B cell (primary cell): ENCODE measurements around the gene NXPE3. TPM values are rescaled to one million over a fixed set of nuclear protein-coding genes. Genes with fewer than 3 reads are reported as not detected.

Experiments used
- ATAC-seq: fragments of 200-7000 bp; cut with Tn5 transposase; one replicate; pipeline ENCODE4 v1.10.0; 2021; ENCODE audit warnings: low read depth, mild to moderate bottlenecking, moderate number of reproducible peaks, moderate library complexity
- CTCF ChIA-PET: fragments of 350-600 bp; sonication (Branson Sonifier 250); formaldehyde crosslinking; loops from one replicate; lab custom pipeline; 2021; ENCODE audit warnings: antibody characterized with exemption, inconsistent platforms; lab: Charles Lee
- POLR2A ChIA-PET: fragments of 350-600 bp; sonication (Branson Sonifier 250); formaldehyde crosslinking; loops from one replicate; lab custom pipeline; 2021; ENCODE audit warnings: antibody characterized with exemption; lab: Charles Lee
- DNase-seq: peaks from one replicate; pipeline ENCODE4 v3.0.0; 2013
- H2AFZ ChIP-seq: 2 replicates; pipeline ENCODE4 v1.6.1; 2012; ENCODE audit warnings: mild to moderate bottlenecking, low read depth, low read length; ENCODE audit not compliant: insufficient read depth, poor library complexity, severe bottlenecking
- H3K27ac ChIP-seq, 2 donors: 1 replicate in 1 of 2; 2 replicates in 1 of 2; pipeline ENCODE4 v1.5.1; 2012 to 2013; ENCODE audit warnings: low read length in 2 of 2, mild to moderate bottlenecking in 2 of 2, moderate library complexity in 1 of 2
- H3K27me3 ChIP-seq, 4 experiments: fragments of 200-600 bp in 1 of 4; sonication (generic) in 1 of 4; replicated peaks in 1 of 4; 1 replicate in 2 of 4; 2 replicates in 2 of 4; pipeline versions ENCODE4 v1.6.1 to v1.7.0; 2013 to 2016; ENCODE audit warnings: low read length in 3 of 4, mild to moderate bottlenecking in 2 of 4, mixed read lengths in 1 of 4, moderate library complexity in 1 of 4; ENCODE audit not compliant: insufficient read depth in 4 of 4, control insufficient read depth in 3 of 4; ENCODE audit errors: control extremely low read depth in 1 of 4
- H3K36me3 ChIP-seq, 2 experiments: replicated peaks in 1 of 2; 1 replicate in 1 of 2; 2 replicates in 1 of 2; pipeline versions ENCODE4 v1.6.1 to v1.7.1; 2013; ENCODE audit warnings: low read length in 1 of 2; ENCODE audit not compliant: insufficient read depth in 2 of 2, control insufficient read depth in 1 of 2; ENCODE audit errors: control extremely low read depth in 1 of 2, extremely low read depth in 1 of 2
- H3K4me1 ChIP-seq, 2 donors: fragments of 200-600 bp in 1 of 2; sonication (generic) in 1 of 2; 1 replicate in 1 of 2; 2 replicates in 1 of 2; pipeline versions ENCODE4 v1.5.1 to v1.6.1; 2013 to 2017; ENCODE audit warnings: low read length in 2 of 2; ENCODE audit not compliant: control insufficient read depth in 2 of 2, insufficient read depth in 2 of 2
- H3K4me2 ChIP-seq: replicated peaks from 2 replicates; pipeline ENCODE3; 2012; ENCODE audit warnings: mild to moderate bottlenecking, low read depth, low read length; ENCODE audit not compliant: poor library complexity, severe bottlenecking
- H3K4me3 ChIP-seq, 5 experiments: fragments of 200-600 bp in 1 of 5; sonication (generic) in 1 of 5; 1 replicate in 3 of 5; 2 replicates in 2 of 5; pipeline versions ENCODE4 v1.5.1 to v1.7.0; 2011 to 2016; ENCODE audit warnings: low read length in 4 of 5, mild to moderate bottlenecking in 4 of 5, low read depth in 2 of 5, control low read depth in 1 of 5, moderate library complexity in 1 of 5; ENCODE audit not compliant: insufficient read depth in 1 of 5; ENCODE audit errors: control extremely low read depth in 1 of 5, extremely low read depth in 1 of 5
- H3K79me2 ChIP-seq: fragments of 200-600 bp; sonication (generic); one replicate; pipeline ENCODE4 v1.6.0; 2016; ENCODE audit warnings: low read length; ENCODE audit not compliant: control insufficient read depth, insufficient read depth
- H3K9ac ChIP-seq: fragments of 200-600 bp; sonication (generic); 2 replicates; pipeline ENCODE4 v1.6.1; 2017; ENCODE audit warnings: mild to moderate bottlenecking, low read length, moderate library complexity
- H3K9me3 ChIP-seq, 3 donors: one replicate each; pipeline versions ENCODE4 v1.6.1 to v1.7.1; 2013; ENCODE audit warnings: low read length in 2 of 3; ENCODE audit not compliant: control insufficient read depth in 2 of 3, insufficient read depth in 1 of 3; ENCODE audit errors: control extremely low read depth in 1 of 3
- H4K20me1 ChIP-seq: 2 replicates; pipeline ENCODE4 v1.6.0; 2012; ENCODE audit warnings: mild to moderate bottlenecking, low read length; ENCODE audit not compliant: insufficient read depth, control insufficient read depth, poor library complexity, severe bottlenecking
- H3K27ac Mint-ChIP-seq: one replicate; pipeline ENCODE4 v1.8.0; 2021; ENCODE audit warnings: mixed read lengths
- H3K27me3 Mint-ChIP-seq: one replicate; pipeline ENCODE4 v1.8.0; 2021; ENCODE audit warnings: mixed read lengths
- H3K4me1 Mint-ChIP-seq: one replicate; pipeline ENCODE4 v1.8.0; 2021; ENCODE audit warnings: mixed read lengths
- H3K4me3 Mint-ChIP-seq: one replicate; pipeline ENCODE4 v1.8.0; 2021; ENCODE audit warnings: mixed read lengths
- H3K9me3 Mint-ChIP-seq: one replicate; pipeline ENCODE4 v1.8.0; 2022; ENCODE audit warnings: mixed read lengths; ENCODE audit not compliant: insufficient read depth
- CTCF ChIP-seq: fragments of 200-600 bp; IDR thresholded peaks from one replicate; pipeline ENCODE4 v1.8.0; 2022; ENCODE audit warnings: antibody characterized with exemption, mild to moderate bottlenecking
- EZH2 ChIP-seq: IDR thresholded peaks from 2 replicates; pipeline ENCODE4 v1.6.1; 2012; ENCODE audit warnings: borderline replicate concordance, low read depth, mild to moderate bottlenecking, moderate library complexity, low read length; ENCODE audit not compliant: insufficient read depth, poor library complexity, severe bottlenecking
- WGBS: methylation state at CpG from one replicate; pipeline ENCODE4 v1.1.5; 2013; ENCODE audit warnings: missing lambda C conversion rate; ENCODE audit not compliant: insufficient coverage; 5-methylcytosine and 5-hydroxymethylcytosine counted together
- intact Hi-C: fragments of 100-400 bp; cut with micrococcal nuclease; formaldehyde crosslinking; loops from one replicate; pipeline ENCODE4 v1.10.0; 2022
- polyA plus RNA-seq: library from polyadenylated mRNA; depleted of rRNA; stranded (reverse); fragments of >200 nt; gene quantifications from 2 replicates; pipeline ENCODE4 v1.2.3, GENCODE V29; 2012
- total RNA-seq, 2 donors: library from RNA; stranded (reverse); fragments of 120-200 nt in 1 of 2; gene quantifications; 1 replicate in 1 of 2; 2 replicates in 1 of 2; pipeline versions ENCODE4 v1.2.3 to v1.2.4, GENCODE V29; 2013 to 2022

The NXPE3 gene
- total and polyA plus RNA-seq, 2 donors (not counting 1 experiment from before 2014, with no cell fraction given), result 15.4 to 19.7 TPM

GRCh38 chr3:101865751-101866509, 86.9 kb downstream of the NXPE3 start:
- Histone ChIP-seq H3K27ac (peak overlapping the region in 1 of 2 donors; percentile 30), H3K36me3 (peaks cover 0 to 9% of the 10 kb centered on the region in 2 experiments), H3K27me3 (no peaks in the 10 kb centered on the region), H3K4me2 (no peak overlapping the region), H2AFZ (no peak overlapping the region), H4K20me1 (no peaks in the 10 kb centered on the region), H3K79me2 (no peaks in the 10 kb centered on the region), H3K4me3 (no peak overlapping the region), H3K4me1 (peaks cover 22 to 27% of the 10 kb centered on the region in 2 donors), H3K9me3 (peaks cover 0 to 6% (median 0%) of the 10 kb centered on the region in 3 donors), H3K9ac (no peak overlapping the region)
- ChIA-PET CTCF (interaction anchor here (1.1 kb wide), 1 partner anchor 360 kb away, joined by 4 read pairs; no protein-coding TSS in a partner anchor), POLR2A (no interaction called here)
- Mint-ChIP-seq H3K9me3 (peaks cover 2% of the 10 kb centered on the region), H3K4me3 (no peak overlapping the region), H3K27me3 (no peaks in the 10 kb centered on the region), H3K27ac (no peak overlapping the region), H3K4me1 (peaks cover 45% of the 10 kb centered on the region)
- DNase-seq (no peak), ATAC-seq (no peak)
- intact Hi-C loops, result no loop called here
- no CpG with 5 or more reads among the region's 5 CpGs for WGBS
- TF ChIP-seq CTCF (no peak), EZH2 (no peak)

GRCh38 chr3:101867511-101867910, 88.5 kb downstream of the NXPE3 start:
- Histone ChIP-seq H3K4me1 (peaks cover 13 to 15% of the 10 kb centered on the region in 2 donors), H3K36me3 (no peaks in the 10 kb centered on the region), H2AFZ (no peak overlapping the region), H3K27ac (no peak overlapping the region), H3K9ac (no peak overlapping the region), H3K9me3 (peaks cover 0 to 6% (median 0%) of the 10 kb centered on the region in 3 donors), H4K20me1 (no peaks in the 10 kb centered on the region), H3K79me2 (no peaks in the 10 kb centered on the region), H3K4me3 (no peak overlapping the region), H3K27me3 (no peaks in the 10 kb centered on the region), H3K4me2 (no peak overlapping the region)
- no peak overlapping the region for H3K4me3 Mint-ChIP-seq
- DNase-seq (no peak), ATAC-seq (no peak)
- H3K27ac Mint-ChIP-seq, result no peak overlapping the region
- H3K27me3 Mint-ChIP-seq, result no peaks in the 10 kb centered on the region
- TF ChIP-seq EZH2 (no peak), CTCF (no peak)
- intact Hi-C loops, result no loop called here
- POLR2A ChIA-PET, result no interaction called here
- no peaks in the 10 kb centered on the region for H3K9me3 Mint-ChIP-seq
- peaks cover 29% of the 10 kb centered on the region for H3K4me1 Mint-ChIP-seq
- CTCF ChIA-PET, result interaction anchor here (0.7 to 2.1 kb wide), 4 partner anchors 11 to 361 kb away, joined by 3 to 9 read pairs (median 4); no protein-coding TSS in a partner anchor
